Measurements from ENCODE around the gene RND2.

DNA sequence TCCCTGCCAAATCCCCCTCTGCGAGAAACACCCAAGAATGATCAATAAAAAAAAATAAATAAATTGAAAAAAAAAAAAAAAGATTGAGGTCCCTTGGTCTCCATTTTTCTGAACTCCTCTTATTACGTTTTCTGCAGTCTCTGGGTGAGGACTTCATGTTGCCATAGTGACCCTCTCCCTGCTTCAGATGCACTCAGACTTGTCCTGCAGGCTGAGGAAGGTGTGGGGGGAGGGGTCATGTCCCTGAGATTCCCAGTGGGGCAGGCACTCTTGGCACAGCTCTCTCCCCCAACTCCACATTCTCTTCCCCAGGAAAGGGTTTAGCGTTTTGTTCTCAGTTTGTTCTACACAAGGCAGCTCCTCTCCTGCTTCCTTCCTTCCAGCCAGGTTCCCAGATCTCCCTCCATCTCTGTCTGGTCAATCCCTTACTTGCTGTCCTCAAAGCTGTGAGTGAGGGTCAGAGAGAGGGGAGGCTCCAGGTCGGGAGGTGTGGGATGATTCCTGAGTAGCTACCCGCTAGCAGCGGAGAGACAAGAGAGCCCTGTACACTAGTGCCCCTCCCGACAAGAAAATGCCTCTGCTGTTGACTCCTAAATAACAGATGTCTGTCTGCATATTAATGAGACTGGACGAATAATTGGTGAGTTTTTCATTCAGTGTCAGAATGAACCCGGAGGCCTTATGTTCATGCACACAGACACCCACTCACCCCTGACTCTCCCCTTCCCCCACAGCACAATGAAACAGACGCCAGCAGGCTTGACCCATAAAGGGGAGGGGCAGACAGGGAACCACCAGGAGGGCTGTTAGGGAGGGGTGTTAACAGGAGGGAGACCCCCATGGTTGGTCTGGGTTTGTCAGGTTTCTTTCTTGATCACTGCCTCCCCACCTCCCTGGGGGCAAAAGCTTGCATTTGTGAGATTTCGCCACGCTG, 9.2 kb downstream of the RND2 start:
- TF ChIP-seq, protein P1, sequence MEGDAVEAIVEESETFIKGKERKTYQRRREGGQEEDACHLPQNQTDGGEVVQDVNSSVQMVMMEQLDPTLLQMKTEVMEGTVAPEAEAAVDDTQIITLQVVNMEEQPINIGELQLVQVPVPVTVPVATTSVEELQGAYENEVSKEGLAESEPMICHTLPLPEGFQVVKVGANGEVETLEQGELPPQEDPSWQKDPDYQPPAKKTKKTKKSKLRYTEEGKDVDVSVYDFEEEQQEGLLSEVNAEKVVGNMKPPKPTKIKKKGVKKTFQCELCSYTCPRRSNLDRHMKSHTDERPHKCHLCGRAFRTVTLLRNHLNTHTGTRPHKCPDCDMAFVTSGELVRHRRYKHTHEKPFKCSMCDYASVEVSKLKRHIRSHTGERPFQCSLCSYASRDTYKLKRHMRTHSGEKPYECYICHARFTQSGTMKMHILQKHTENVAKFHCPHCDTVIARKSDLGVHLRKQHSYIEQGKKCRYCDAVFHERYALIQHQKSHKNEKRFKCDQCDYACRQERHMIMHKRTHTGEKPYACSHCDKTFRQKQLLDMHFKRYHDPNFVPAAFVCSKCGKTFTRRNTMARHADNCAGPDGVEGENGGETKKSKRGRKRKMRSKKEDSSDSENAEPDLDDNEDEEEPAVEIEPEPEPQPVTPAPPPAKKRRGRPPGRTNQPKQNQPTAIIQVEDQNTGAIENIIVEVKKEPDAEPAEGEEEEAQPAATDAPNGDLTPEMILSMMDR (conservative IDR thresholded peaks at IDR 0.05) = no peak
- no peak for TF ChIP-seq EZH2 (IDR thresholded peaks at IDR 0.05; ENCODE audit: low read depth)

All from PC-9 (cell line).